ENCODE measurements around the gene UNC5CL. TPM values are rescaled to one million over a fixed set of nuclear protein-coding genes. Genes with fewer than 3 reads are reported as not detected.

UNC5CL gene
- total RNA-seq, 1 experiment from 2014 or later, result 4.5 TPM

- Mint-ChIP-seq H3K36me3 (peaks cover 5% of the 10 kb centered on the region; the same call in 1 of the 2 replicates), H3K4me3 (no peak overlapping the region), H3K4me1 (peaks cover 17% of the 10 kb centered on the region), H3K27ac (no peak overlapping the region), H3K27me3 (ENCODE audit: low read depth) (peaks cover 46% of the 10 kb centered on the region), H3K9me3 (peaks cover 14% of the 10 kb centered on the region)
- TF ChIP-seq GABPB1 (CRISPR knock-in tag; IDR thresholded peaks at IDR 0.05), result no peak
- TF ChIP-seq FOXJ3 (CRISPR knock-in tag; IDR thresholded peaks at IDR 0.05; ENCODE audit: borderline replicate concordance), result no peak
- TF ChIP-seq CTCF (IDR thresholded peaks at IDR 0.05), result no peak
- no peak for TF ChIP-seq SMAD3 (CRISPR knock-in tag; IDR thresholded peaks at IDR 0.05; ENCODE audit: borderline replicate concordance)
- TF ChIP-seq JAZF1 (CRISPR knock-in tag; IDR thresholded peaks at IDR 0.05), result no peak
- TF ChIP-seq MXD4 (CRISPR knock-in tag; IDR thresholded peaks at IDR 0.05; ENCODE audit: borderline replicate concordance), result no peak
- ChIA-PET POLR2A (no interaction called here), CTCF (no interaction called here)
- DNase-seq (ENCODE audit: low spot score), result no peak
- ATAC-seq, result no peak
Observed at GRCh38 chr6:40977085-40977484, 61.9 kb downstream of the UNC5CL start.

Other genes with a start within 250 kb of the UNC5CL start
- not detected in 3 replicates for gene TSPO2, start 3.2 kb upstream of the UNC5CL start, total RNA-seq (2021)
- gene APOBEC2, start 14.0 kb upstream of the UNC5CL start, total RNA-seq (2021), result not detected in 3 replicates
- gene OARD1, start 33.1 kb upstream of the UNC5CL start, total RNA-seq (2021), result 33.7 to 37.0 TPM (median 36.5 TPM) in 3 replicates
- 34.7 to 37.7 TPM (median 35.8 TPM) in 3 replicates for gene NFYA, start 33.8 kb upstream of the UNC5CL start, total RNA-seq (2021)
- 0.27 TPM in 1 of 3 replicates, not detected in the others for gene TREML1, start 115.1 kb upstream of the UNC5CL start, total RNA-seq (2021)
- 0.18 TPM in 1 of 3 replicates, not detected in the others for gene TREM2, start 123.9 kb upstream of the UNC5CL start, total RNA-seq (2021)
- gene TREML2, start 161.9 kb upstream of the UNC5CL start, total RNA-seq (2021), result 0.09 to 0.15 TPM (median 0.09 TPM) in 3 replicates
- not detected in 3 replicates for gene TREML4, start 189.1 kb upstream of the UNC5CL start, total RNA-seq (2021)
- gene TREM1, start 247.5 kb upstream of the UNC5CL start, total RNA-seq (2021), result not detected in 3 replicates

All from WTC11 (cell line).